PC-3 (cell line): ENCODE measurements around the gene CAMTA1.

Experiments
- CTCF ChIP-seq: fragments of 300-600 bp; sonication (generic); conservative IDR thresholded peaks from 2 replicates; pipeline ENCODE4 v1.5.1; 2017; ENCODE audit warnings: antibody characterized with exemption, low read depth, mild to moderate bottlenecking, low read length
- EZH2 ChIP-seq: fragments of 300-600 bp; sonication (generic); IDR thresholded peaks from one replicate; pipeline ENCODE4 v1.6.1; 2017; ENCODE audit warnings: antibody characterized with exemption, mild to moderate bottlenecking, low read length; ENCODE audit not compliant: unreplicated experiment
- EZH2phosphoT487 ChIP-seq: fragments of 300-600 bp; sonication (generic); IDR thresholded peaks from 2 replicates; pipeline ENCODE4 v1.6.1; 2018; ENCODE audit warnings: mild to moderate bottlenecking, antibody characterized with exemption, low read length, borderline replicate concordance

DNA sequence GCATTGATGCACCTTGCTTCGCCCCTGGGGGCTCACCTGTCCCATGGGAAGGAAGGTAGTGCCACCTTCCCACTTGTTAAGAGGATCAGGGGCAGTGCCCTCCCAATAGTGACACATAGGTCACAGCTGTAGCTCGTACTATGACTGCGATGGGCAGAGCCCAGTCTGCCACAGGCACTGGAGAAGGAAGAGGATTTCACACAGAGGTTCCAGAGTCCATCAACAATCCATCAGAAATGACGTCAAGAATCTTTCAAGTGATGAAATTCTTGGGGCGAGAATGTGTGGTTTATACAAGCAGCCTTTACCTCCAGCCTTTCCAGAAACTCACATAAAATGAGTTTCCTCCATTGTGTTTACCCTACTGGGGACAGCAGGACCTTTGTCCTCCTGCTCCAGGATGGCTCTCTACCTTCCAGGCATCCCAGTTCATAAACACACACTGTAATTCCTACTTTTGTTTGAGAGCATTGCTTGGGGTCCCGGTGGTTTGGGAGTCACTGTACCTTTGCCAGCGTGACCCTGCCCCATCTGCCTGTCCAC lies 725.2 kb downstream of the CAMTA1 start:
- TF ChIP-seq CTCF (no peak), EZH2phosphoT487 (no peak), EZH2 (no peak)
